NOMO-1 (cell line): ENCODE results near the gene PTGES.
"Not testable (repeated sequence)": the region's sequence is repeated elsewhere in the genome, so short reads cannot be mapped to it uniquely, and the experiment has no call there.

Experiments used
- DNase-seq, 2 experiments: peaks; one replicate each; lab custom pipeline; 2025; ENCODE audit not compliant: unreplicated experiment in 2 of 2; lab: John Stamatoyannopoulos, UW

Gene PTGES

GRCh38 chr9:129773262-129774048 is 20.6 kb upstream of the PTGES start:
- peak; percentile 18 to 22 for DNase-seq

GRCh38 chr9:129770741-129771140 is 17.9 kb upstream of the PTGES start:
- no peak for DNase-seq

GRCh38 chr9:129769669-129770068 is 16.8 kb upstream of the PTGES start:
- no peak for DNase-seq

- no peak for DNase-seq
Measured at GRCh38 chr9:129768486-129768885, 15.6 kb upstream of the PTGES start.

GRCh38 chr9:129765764-129766317 is 13.0 kb upstream of the PTGES start:
- DNase-seq = no peak

GRCh38 chr9:129762985-129763926 is 10.4 kb upstream of the PTGES start:
- peak; percentile 25 to 29 for DNase-seq

- DNase-seq = peak; percentile 64 to 66
Measured at GRCh38 chr9:129762370-129762984, 9.6 kb upstream of the PTGES start.

- no peak for DNase-seq
Measured at GRCh38 chr9:129761901-129762369, 9.1 kb upstream of the PTGES start.

GRCh38 chr9:129761293-129761900 is 8.6 kb upstream of the PTGES start:
- DNase-seq = no peak

GRCh38 chr9:129760784-129761183 is 7.9 kb upstream of the PTGES start:
- DNase-seq = not testable (repeated sequence)

GRCh38 chr9:129759804-129760502 is 7.1 kb upstream of the PTGES start:
- DNase-seq = no peak

GRCh38 chr9:129759319-129759718 is 6.5 kb upstream of the PTGES start:
- DNase-seq = no peak

- peak; percentile 8 to 52 for DNase-seq
Measured at GRCh38 chr9:129757045-129757444, 4.2 kb upstream of the PTGES start.

GRCh38 chr9:129756191-129756590 is 3.3 kb upstream of the PTGES start:
- DNase-seq = no peak

- no peak for DNase-seq
Measured at GRCh38 chr9:129755151-129755550, 2.3 kb upstream of the PTGES start.

GRCh38 chr9:129751841-129752801 is 721 bp downstream of the PTGES start:
- DNase-seq = no peak

GRCh38 chr9:129750013-129750638 is 2.7 kb downstream of the PTGES start:
- DNase-seq = no peak

GRCh38 chr9:129749575-129749974 is 3.3 kb downstream of the PTGES start:
- DNase-seq = no peak
